CD4-positive, alpha-beta T cell treated with Interleukin-21 for 1 hour (primary cell): ENCODE measurements around the gene ITPK1.

Source experiments
- DNase-seq: peaks from one replicate; pipeline ENCODE4 v3.0.0-alpha.2; 2020

ITPK1 gene

DNA sequence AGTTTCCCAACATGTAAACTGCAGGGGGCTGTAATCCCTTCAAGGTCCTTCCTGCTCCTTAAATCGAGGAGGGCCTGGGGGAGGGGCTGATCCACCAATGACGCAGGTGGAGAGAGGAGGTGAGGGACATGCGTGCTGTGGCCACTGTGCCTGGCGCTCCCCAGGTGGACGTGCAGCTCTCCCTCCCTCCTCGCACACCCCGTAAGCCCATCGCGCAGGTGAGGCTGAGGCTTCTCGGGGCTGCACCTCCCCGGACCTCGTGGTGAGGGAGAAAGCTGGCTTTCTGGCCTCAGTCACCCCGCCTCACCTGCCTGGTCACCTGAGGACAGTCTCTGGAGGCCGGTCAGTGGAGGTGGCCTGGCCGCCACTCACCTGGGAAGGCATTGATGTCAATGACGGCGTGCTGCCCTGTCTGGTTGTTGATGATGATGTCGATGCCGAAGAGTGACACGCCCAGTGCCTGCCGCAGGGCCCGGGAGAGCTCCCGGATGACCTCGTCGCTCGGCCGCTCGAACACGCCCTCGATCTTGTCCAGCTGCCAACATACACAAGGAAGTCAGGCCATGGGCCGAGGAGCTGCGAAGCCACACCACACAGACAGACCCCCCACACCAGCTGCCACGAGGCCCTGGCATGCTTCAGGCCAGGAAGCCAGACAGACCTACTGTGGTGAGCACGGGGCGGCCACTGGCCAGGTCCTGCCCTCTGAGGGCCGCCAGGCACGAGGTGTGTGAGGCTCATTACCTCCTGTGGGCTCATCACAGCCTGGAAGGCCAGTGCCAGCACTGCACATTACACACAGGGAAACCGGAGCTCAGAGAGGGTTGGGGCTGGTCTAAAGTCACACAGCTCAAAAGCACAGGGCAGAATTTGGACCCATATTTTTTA is 169.5 kb downstream of the ITPK1 start:
- DNase-seq = no peak

DNA sequence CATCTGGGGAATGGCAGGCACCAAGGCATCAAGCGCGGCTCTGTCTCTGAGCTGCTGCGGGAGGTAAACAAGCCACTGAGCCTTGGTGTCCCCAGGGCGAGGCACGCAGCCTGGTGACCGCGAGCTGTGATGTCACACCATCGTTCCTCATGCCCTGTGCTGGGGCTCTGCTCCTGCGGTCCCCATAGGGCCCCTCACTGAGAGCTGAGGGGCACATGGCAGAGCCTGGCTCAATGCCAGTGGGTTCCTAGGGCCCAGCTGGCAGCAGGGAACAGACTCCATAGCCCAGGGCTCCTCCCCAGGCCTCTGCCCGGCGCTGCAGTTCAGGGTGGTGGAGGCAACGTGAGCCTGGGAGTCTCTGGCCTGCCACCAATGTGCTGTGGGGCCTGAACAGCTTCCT is 170.2 kb downstream of the ITPK1 start:
- no peak for DNase-seq

DNA sequence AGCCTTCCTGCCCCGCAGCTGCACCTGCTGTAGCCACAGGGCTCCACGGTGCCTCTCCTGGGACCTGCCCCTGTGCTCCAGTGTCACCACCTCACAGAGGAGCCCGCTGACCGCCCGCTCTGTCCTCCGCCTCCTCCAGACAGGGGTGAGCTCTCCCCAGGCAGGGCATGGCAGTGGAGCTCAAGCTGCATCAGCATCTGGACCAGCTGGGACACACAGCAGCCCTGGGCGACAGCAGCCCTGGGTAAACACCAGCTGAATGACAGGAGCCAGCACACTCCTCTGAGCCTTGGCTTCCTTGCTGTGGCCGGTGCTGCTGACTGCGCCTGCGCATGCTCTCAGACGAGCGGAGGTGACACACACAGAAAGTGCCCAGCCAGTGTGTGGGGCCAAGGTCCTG is 170.7 kb downstream of the ITPK1 start:
- DNase-seq = no peak

DNA sequence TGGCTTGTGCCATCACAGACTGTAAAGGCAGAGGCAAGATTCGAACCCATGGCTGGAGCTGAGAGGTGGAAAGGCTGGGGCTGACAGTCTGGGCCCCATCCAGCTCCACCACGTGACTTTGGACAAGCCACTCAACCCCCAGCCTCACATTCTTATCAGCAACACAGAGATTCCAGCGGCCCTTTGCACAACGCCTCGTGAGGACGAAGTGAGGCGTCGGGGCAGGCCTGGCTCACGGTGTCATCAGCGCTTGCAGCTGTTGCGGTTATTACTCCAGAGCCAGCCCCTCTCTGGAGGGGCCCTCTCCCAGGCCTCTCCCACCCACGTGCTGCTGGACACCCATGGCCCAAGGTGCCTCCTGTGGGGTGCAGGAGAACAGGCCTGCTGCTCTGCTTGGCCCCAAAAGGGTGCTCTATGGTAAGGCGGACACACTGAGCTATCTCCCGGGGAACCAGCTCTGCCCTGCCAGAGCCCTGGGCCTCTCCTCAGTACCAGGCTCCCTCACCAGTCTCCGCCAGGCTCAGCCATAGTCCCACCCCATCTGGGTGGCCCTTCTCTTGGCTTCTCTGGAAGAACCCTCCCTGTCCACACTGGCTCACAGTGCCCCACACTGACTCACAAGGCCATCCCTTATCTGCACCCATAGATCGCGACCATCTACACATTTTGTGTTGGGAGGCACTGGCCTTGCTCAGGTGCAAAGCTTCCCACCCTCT is 171.7 kb downstream of the ITPK1 start:
- DNase-seq = no peak

DNA sequence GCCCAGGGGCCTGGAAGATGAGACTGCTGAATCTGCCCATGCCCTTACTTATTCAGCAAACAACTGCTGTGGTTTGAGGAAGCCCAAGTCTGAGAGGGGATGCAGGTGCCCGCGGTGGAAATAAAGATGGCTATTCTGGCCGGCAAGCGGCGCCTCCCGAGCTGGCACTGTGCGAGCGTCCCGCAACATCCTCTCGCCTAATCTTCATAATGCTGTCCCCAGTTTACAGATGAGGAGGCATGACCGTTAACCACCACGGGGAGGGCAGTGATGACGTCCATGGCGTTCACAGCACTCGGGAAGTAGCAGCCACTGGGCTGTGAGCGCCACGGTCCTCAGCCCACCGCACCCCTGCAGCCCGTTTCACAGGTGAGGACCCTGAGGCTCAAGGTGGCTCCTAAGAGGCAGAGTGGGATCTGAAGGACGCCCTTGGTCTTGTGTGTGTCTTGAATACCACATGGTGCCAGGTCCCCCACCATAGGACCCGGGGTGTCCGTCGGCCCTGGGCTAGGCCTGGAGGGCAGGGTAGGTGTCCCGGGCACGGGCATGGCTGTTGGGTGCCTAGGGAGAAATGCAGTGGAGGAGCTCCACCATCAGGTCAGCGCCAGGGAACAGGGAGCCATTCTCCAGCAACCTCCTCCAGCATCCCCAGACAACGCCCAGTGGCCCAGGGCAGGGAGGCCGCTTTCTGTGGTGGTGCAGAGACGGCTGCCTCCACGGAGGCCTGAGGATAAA is 172.6 kb downstream of the ITPK1 start:
- no peak for DNase-seq

DNA sequence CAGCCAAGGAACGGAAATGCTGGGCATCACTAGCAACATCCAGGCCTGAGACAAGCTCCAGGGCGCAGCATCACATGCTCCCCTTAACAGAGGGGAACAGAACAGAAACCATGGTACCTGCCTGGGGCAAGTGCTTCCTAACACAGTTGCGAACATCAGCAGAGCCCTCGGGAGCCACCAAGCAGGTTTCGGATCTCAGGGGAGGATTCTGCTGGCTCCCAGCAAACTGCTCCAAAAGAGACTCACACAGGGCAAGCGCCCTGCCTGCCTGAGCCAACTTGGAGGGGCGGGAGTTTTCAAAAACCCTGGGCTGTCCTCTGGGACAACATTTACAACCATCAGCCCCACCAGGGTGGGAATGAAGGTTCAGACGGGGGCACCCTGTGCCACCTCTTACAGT is 173.1 kb downstream of the ITPK1 start:
- no peak for DNase-seq

DNA sequence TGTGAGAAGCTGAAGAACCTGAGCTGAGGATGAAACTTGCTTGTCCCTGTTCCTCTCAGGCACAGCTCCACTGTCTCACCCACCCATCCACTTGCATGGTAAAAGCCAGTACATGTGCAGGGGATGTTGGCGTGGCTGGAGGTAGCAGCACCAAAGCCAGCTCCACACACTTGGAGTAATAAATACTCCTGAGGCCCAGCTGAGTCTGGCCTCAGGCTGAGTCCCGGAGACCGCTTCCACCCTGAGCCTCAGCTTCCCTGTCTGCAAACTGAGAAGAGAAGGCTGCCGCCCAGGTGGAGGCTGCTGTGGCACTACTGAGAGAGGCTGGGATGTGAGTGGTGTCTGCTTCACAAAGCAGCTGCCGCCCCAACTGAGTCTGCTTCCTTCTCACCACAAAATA is 173.6 kb downstream of the ITPK1 start:
- DNase-seq = no peak

DNA sequence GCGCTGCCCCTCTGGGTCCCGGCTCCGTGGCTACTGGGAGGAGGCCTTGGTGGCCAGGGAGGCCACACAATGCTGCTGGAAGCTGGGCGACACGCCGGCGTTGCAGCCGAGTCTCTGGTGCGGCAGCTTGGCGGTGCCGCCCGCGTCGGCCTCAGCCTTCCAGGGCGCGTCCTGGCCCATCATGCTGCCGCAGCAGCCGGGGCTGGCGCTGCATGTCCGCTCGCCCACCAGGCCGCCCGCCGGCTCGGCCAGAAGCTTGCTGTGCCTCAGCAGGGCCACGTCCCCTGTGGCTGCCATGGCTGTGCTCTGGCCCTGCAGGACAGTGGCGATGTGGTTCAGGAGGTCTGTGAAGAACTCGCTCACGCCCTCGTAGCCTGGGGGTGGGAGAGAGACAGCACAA is 174.2 kb downstream of the ITPK1 start:
- DNase-seq = no peak

DNA sequence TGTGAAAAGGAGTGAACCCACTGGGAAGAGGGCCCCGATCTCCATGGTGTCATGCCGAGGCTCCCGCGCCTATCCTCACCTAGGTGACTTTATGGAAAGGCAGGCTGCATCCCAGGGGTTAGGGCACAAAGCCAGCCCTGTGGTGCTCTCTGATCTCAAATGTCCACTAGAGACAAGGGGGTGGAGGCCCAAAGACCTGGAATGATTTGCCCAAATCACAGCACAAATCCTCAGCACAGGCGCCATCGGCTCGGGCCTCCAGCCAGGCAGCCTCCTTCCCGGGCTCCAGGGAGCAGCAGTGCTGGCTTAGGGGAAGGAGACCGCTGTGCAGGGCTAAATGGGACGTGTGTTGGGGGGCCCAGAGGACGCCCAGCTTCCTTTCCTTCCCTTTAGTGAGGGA is 175.2 kb downstream of the ITPK1 start:
- no peak for DNase-seq

DNA sequence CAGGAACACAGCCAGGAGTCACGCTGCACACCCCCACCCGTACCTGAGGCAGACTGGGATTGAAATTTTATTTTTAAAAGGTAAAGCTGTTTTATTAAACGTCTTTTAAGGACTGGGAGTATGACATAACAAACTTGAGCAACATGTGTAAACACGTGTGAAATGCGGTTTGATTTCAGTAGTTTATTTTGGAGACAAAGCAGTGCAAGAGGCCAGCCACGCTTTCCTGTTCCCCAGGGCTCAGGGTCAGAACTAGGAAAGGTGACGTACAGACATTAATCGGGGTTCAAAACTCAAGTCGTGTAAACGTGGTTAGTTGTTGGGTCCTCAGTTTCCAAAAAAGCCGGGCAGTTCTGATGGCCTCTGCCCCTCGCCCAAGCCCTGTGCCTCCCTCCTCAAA is 176.0 kb downstream of the ITPK1 start:
- DNase-seq = no peak

DNA sequence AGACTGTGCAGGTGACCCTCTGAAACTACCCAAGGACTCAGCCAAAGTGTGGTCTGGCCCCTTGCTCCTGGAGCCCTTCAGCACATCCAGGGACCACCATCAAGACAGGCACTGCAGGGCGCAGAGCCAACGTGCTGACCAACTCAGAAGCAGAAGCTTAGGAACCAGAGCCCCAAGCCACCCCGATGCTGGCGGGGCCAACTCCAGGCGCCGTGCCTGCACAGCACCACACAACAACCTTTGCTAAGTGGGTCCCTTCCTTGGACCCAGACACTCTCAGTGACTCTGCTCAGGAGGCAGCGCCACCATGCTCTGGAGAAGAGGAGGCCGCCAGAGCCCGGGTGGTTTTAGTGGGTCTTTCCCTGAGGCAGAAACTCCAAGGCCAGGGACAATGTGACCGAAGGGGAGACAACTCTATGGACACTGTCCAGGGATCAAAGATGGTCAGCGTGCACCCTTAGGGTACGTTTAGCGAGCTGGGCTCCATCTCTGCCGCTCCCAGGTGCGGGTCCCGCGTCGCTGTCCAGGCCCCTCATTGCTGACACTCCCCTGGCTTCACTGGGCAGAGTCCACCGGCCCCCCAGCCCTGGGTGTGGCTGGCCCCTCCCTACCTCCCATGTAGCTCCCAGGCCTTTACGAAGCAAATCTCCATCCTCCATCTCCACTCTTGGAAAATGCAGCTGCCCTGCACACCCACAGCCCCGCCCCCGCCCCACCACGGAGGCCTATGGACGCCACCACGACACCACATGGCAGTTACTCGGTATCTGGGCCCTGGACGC is 176.6 kb downstream of the ITPK1 start:
- no peak for DNase-seq

DNA sequence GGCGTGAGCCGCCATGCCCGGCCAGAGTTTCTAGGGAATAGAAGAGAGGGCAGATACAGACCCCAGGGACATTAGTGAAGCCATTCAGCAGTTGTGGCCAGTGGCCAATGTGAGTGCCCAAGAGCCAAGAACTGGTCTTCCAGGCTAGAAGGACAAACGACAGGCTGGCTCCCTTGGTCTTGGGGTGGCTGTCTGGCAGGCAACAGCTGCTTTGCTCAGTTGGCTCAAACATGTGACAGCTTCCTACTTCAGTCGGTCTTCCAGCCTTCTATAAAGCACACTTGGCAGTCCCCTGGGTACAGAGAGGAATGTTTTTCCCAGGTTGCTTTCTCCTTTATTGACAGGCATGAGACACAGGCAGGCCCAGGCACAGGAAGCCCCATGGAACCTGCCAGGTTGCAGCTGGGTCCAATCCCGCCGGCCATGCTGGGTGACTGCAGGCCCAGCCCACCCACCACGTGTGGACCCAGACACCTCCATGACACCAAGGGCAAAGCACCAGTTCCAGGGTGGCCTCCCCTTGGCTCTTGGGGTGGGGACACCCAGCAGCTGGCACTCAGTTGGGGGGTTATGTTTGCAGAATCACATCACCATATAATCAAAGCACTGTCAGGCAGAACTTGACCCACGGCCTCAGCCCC is 177.4 kb downstream of the ITPK1 start:
- DNase-seq = no peak

DNA sequence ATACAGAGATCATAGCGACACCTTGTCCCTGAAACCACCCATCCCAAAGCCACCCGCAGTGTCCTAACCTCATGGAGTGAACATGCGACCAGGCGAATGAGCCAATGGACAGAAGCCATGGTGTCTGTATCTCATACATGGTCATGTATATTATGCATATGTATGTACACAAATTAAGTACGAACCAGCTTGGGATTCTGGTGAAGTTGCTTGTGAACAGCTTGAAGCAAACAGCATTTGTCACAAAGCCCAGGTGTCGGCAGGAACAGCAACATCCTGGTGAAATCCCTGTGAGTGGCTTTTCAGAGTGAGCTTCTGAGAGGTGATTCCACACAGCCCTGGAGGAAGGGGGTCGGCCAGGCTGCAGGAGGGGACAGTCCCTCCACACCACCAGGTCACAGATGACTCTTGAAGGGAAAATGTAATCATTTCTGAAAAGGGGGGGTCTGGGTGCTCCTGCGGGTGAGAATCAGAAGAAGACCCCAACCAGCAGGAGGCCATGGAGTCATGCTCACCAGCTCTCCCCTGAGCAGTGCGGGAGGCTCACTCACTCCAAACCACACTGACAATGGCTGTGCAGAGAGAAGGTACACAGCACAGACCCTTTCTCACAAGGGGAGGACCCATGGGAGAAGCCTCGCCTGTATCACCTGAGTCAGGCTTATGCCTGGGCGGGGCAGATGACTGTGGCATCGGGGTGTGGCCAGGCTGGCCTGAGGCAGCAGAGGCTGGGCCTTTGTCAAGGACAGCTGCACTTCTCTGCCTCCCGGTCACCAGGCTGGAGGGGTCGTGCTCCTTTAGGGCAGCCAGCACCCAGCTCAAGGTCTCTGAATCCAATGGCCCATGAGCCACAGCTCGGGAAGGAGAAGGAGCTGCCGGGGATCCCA is 178.4 kb downstream of the ITPK1 start:
- no peak for DNase-seq

DNA sequence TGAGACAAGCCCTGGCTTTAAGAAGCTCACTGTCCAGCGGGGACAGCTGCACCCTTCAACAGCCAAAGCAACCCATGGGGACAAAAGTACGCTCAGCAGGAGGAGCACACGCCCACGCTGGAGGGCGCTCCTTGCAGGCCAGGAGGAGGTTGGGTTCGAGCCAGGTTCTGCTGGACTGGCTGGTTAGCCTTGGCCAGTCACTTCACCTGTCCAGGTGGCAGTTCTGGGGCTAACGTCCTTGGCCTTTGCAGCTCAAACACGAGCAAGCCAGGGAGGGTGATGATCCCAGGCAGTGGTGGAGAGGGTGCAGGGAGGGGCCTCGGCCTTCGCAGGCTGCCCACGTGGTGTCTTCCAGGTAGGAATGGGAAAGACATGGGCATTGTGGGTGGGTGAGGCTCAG is 179.6 kb downstream of the ITPK1 start:
- DNase-seq = no peak

DNA sequence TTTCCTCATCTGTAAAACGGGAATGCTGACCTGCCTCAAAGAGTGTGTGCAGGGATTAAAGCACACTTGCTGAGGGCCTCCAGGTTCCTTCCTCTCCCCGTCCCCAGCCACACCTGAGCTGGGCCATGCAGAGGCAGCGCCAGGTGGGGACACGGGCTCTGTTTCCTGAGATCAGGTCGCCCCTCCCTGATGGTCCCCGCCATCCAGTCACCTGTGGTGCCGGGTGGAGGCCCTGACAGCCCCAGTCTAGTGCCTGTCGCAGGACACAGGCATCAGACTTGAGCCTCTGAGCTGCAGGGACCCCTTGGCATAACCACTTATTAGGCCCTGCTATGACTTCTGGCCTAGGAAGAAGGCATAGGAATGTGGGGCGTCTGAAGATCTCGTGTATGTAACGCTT is 180.3 kb downstream of the ITPK1 start:
- DNase-seq = no peak

DNA sequence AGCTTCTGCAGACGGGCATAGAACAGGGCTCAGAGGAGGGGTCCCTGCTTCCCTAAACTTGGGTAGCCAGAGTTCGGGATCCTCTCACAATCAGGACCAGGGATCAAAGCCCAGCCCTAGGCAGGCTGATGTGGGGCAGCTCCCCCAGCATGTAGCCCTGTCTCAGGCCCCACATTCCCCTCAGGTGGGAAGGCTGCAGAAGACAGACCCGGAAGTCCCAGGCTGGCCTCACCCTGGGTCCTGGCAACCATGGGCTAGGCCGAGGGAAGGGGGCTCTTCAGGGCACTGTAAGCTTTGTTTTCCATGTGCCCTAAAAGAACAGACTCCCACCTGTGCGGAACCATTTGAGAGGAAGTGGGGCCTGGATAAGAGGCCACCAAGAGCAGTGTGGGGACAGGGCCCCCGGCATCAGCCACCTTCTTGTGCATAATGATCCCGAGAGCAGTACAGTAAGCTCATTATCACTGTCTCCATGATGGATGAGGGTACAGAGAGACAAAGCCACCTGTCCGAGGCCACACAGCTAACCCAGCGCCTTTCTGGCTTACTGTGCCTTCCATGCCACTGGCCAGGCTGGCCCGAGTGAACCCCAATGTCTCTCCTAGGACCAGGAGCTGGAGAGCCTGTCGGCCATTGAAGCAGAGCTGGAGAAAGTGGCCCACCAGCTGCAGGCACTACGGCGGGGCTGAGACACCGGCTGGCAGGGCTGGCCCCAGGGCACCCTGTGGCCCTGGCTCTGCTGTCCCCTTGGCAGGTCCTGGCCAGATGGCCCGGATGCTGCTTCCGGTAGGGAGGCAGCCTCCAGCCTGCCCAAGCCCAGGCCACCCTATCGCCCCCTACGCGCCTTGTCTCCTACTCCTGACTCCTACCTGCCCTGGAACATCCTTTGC is 181.3 kb downstream of the ITPK1 start:
- DNase-seq = no peak

DNA sequence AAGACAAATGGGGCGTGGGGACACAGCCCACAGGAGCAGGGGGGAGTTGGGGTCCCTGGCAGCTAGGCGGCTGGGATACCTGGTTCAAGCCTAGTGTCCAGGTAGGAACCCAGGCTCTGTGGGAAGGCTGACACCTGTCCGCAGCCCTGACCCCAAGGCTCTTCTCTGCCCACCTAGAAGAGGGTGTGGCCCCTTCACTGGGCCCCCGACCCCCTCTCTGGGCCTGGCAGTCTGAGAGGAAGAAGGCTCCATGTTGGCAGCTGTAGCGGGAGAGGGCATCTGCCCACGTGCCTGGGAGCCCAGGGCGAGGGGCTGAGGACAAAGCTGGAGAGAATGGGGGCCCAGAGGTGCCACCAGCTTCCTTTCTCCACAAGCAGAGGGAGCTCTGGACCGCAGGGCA is 182.2 kb downstream of the ITPK1 start:
- DNase-seq = no peak

DNA sequence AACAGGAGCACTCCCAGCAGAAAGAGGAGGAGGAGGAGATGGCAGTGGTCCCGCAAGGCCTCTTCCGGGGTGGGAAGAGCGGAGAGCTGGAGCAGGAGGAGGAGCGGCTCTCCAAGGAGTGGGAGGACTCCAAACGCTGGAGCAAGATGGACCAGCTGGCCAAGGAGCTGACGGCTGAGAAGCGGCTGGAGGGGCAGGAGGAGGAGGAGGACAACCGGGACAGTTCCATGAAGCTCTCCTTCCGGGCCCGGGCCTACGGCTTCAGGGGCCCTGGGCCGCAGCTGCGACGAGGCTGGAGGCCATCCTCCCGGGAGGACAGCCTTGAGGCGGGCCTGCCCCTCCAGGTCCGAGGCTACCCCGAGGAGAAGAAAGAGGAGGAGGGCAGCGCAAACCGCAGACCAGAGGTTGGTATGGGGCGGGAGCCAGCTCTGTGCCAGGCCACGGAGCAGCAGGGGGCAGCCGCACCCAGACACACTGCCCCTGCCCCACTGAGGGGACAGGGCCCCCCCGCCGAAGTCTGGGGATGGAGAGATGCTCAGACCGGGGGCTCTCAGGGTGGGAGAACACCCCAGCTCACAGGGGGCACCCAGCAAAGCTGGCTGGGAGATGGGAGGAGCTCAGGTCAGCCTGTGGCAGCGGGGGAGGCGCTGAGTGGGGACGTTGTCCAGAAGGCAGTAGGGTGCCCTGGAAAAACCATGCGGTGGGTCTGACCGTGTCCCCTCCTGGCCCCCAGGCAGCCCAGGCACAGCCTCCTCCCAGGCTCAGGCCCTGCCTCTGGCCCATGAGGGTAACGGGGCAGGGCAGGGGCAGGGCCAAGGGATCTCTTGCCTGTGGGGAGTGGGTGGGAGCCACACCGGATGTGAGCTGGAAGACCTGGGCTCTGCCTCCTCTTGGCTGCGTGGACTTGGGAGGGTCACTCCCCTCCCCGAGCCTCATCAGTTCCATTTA is 183.0 kb downstream of the ITPK1 start:
- DNase-seq = no peak
